Epithelial cell of umbilical artery (primary cell): Measurements from ENCODE around the gene GRB14. TPM values are rescaled to one million over a fixed set of nuclear protein-coding genes. Genes with fewer than 3 reads are reported as not detected.

ENCODE experiments used
- total RNA-seq: library from RNA; depleted of rRNA; stranded (reverse); fragments of >200 nt; gene quantifications from 2 replicates; pipeline ENCODE4 v1.2.3, GENCODE V29; 2014

The GRB14 gene
- 4.5 and 11.9 TPM in 2 replicates for total RNA-seq

DNA sequence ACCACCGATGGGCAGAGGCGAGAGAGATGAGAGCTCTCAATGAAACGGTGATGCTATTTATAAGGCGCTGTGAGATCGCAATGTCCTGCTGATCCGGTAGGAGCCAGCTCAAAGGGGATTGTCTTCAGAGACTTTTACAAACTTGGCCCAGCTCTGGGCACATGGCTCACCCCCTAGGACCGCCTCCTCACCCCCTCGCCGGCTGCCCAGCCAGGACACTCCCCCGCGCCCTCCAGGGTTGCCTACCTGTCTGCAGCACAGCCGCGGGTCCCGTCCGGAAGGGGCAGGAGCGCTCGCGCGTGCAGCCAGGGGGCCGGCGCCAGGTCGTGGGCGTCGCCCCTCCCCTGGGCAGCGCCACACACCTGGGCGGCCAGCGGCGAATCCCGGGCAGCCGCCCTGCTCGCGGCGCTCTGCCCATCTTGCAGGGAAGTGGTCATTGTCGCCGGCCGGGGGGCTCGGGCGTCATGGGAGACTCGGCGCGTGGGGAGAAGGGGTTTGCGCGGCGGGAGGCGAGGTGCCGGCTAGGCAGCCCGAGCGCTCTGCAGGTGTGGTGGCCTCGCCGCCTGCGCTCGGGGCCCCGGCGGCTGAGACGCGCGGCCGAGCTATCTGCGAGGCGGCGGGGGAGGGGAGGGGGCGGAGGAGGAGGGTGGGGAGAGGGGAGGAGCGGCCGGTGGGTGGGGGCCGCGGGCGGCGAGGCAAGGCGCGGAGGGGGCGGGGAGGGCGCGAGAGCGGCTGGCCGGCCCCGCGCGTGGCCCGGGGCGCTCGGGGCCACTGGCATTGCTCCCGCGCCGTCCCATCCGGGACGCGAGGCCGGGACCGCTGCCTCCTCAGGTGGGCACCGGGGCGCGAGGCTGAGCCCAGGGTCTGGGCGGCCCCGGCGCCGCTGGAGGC lies at the start of gene GRB14:
Gene GRB14 (minus strand): TSS at position 610 of the 891 bp plus-strand sequence. CDS start 173 bp downstream, at position 437.

Other genes starting within 250 kb of the GRB14 start
- 10.1 and 26.0 TPM in 2 replicates for gene COBLL1, start 220.3 kb upstream of the GRB14 start, total RNA-seq